Calu3 (cell line): ENCODE data around the gene CENPX. TPM values are rescaled to one million over a fixed set of nuclear protein-coding genes. Genes with fewer than 3 reads are reported as not detected.
A peak's percentile ranks its signal among the peaks of the same experiment; 100 is the strongest.

Experiments
- BruUV-seq: library from RNA; stranded (reverse); fragments of 400-500 nt; replicated peaks from 2 replicates; lab custom pipeline; 2021; lab: Mats Ljungman, UMichigan
- CTCF ChIA-PET: fragments of 300-600 bp; sonication (Branson Sonifier 250); formaldehyde crosslinking; loops from one replicate; lab custom pipeline; 2022; ENCODE audit warnings: antibody characterized with exemption; lab: Charles Lee
- DNase-seq: peaks from one replicate; pipeline ENCODE4 v3.0.0; 2022
- H3K27ac Mint-ChIP-seq: one replicate; pipeline ENCODE4 v1.8.0; 2022; ENCODE audit warnings: mixed read lengths; ENCODE audit not compliant: unreplicated experiment
- H3K27me3 Mint-ChIP-seq: one replicate; pipeline ENCODE4 v1.8.0; 2022; ENCODE audit warnings: mixed read lengths; ENCODE audit not compliant: unreplicated experiment
- H3K36me3 Mint-ChIP-seq: one replicate; pipeline ENCODE4 v1.8.0; 2022; ENCODE audit warnings: mild to moderate bottlenecking, moderate library complexity, mixed read lengths; ENCODE audit not compliant: insufficient read depth, unreplicated experiment
- H3K4me1 Mint-ChIP-seq: one replicate; pipeline ENCODE4 v1.8.0; 2022; ENCODE audit warnings: mild to moderate bottlenecking, low read depth, mixed read lengths; ENCODE audit not compliant: unreplicated experiment
- H3K4me3 Mint-ChIP-seq: one replicate; pipeline ENCODE4 v1.8.0; 2022; ENCODE audit warnings: mild to moderate bottlenecking, low read depth, moderate library complexity, mixed read lengths; ENCODE audit not compliant: unreplicated experiment
- H3K9me3 Mint-ChIP-seq: one replicate; pipeline ENCODE4 v1.8.0; 2022; ENCODE audit warnings: low read depth, mixed read lengths; ENCODE audit not compliant: unreplicated experiment
- intact Hi-C: fragments of 100-400 bp; cut with micrococcal nuclease; formaldehyde crosslinking; loops from one replicate; pipeline ENCODE4 v1.10.0; 2022; ENCODE audit not compliant: unreplicated experiment
- total RNA-seq: library from RNA; stranded (reverse); gene quantifications from 2 replicates; pipeline ENCODE4 v1.2.3, GENCODE V29; 2022
- TF ChIP-seq, protein P1 (sequence below): fragments of 200-600 bp; IDR thresholded peaks from one replicate; pipeline ENCODE4 v1.8.0; 2022; ENCODE audit warnings: antibody characterized with exemption; ENCODE audit not compliant: unreplicated experiment

CENPX gene
- total RNA-seq, 1 experiment from 2014 or later, result 86.9 TPM

DNA sequence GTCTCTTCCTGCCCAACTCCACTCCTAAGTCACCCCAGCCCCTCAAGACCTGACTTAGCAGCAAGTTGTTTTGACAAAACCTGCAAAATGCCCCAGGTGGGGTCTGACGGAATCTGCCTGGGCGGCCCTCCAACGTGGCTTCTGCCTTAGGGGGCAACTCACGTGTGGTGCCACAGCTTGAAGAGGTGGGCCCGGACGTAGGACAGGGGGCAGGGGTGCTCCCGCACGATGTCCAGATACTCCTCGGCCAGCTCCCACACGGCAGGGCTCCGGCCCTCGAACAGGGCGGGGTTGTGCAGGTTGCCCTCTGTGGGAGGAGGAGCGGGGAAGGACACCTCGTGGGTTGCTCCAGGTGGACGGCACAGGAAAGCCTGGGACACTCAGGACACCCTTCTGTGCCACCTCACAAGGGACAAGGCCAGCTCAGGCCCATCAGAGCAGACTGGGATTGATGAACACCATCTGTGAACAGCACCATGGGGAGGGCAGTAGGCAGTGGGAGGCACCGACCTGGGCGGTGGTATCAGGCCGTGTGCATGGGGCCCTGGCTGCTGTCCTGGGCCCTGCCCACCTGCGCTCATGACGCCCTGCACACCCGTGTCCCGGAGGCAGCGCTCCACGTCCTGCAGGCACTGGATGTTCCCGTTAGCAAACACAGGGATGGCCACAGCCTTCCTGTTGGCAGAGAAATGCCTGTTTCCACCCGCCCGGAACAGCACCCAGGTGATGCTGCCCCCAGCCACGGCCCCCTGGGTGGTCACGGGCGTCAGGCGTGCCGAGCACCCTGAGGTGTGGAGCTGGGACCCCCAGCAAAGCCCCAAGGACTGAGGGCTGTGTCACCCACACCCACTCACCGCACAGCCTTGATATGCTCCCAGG lies 38.6 kb upstream of the CENPX start:
- H3K4me1 Mint-ChIP-seq, result no peaks in the 10 kb centered on the region
- CTCF ChIA-PET, result no interaction called here

DNA sequence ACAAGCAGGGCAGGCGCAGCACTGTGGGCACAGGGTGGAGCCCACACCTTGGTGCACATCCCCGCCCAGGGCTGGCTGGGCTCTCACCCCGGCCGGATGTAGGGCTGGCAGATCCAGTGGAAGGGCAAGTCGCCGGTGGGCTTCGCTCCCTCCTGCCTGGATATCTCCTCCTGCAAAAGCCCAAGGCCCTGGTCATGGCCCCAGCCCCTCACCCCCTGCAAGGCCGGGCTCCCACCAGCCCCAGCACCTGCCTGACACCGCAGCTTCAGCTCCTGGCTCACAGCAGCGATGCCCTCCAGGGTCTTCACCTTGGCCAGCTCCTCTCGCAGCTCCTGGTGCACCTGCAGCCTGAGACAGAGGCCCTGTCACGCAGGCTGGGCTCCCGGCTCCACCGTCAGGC lies 37.9 kb upstream of the CENPX start:
- no peak for DNase-seq
- BruUV-seq, result no TSS peak
- CTCF ChIA-PET, result no interaction called here
- H3K4me1 Mint-ChIP-seq, result no peaks in the 10 kb centered on the region
- H3K36me3 Mint-ChIP-seq, result peaks cover 64% of the 10 kb centered on the region
- no peak overlapping the region for H3K4me3 Mint-ChIP-seq
- intact Hi-C loops, result no loop called here
- TF ChIP-seq, protein P1, sequence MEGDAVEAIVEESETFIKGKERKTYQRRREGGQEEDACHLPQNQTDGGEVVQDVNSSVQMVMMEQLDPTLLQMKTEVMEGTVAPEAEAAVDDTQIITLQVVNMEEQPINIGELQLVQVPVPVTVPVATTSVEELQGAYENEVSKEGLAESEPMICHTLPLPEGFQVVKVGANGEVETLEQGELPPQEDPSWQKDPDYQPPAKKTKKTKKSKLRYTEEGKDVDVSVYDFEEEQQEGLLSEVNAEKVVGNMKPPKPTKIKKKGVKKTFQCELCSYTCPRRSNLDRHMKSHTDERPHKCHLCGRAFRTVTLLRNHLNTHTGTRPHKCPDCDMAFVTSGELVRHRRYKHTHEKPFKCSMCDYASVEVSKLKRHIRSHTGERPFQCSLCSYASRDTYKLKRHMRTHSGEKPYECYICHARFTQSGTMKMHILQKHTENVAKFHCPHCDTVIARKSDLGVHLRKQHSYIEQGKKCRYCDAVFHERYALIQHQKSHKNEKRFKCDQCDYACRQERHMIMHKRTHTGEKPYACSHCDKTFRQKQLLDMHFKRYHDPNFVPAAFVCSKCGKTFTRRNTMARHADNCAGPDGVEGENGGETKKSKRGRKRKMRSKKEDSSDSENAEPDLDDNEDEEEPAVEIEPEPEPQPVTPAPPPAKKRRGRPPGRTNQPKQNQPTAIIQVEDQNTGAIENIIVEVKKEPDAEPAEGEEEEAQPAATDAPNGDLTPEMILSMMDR, result no peak
- H3K27me3 Mint-ChIP-seq, result no peaks in the 10 kb centered on the region
- no peaks in the 10 kb centered on the region for H3K9me3 Mint-ChIP-seq
- no peak overlapping the region for H3K27ac Mint-ChIP-seq

More for the DNA sequence above, 38.6 kb upstream of the CENPX start:
- BruUV-seq, result no TSS peak
- Mint-ChIP-seq H3K27me3 (no peaks in the 10 kb centered on the region), H3K27ac (no peak overlapping the region), H3K9me3 (no peaks in the 10 kb centered on the region), H3K36me3 (peaks cover 64% of the 10 kb centered on the region), H3K4me3 (no peak overlapping the region)
- DNase-seq, result no peak
- TF ChIP-seq, protein P1, result no peak
- intact Hi-C loops, result no loop called here

DNA sequence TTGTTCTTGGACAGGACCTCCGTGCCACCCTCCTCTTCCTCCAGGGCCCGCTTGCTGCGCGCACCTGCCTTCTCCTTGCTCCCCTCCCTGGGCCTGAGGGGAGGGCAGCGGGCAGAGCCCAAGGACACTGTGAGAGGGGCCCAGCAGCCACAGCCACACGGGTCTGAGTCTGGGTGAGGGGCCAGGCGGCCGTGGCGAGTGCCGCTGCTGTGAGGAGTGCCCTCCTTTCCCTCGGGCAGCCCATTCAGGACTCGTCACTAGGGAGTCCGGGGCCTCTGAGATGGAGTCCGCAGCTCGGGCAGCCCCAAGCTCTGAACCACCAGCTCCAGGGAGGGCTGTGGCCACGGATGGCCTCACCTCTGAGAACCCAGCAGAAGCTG lies 37.3 kb upstream of the CENPX start:
- CTCF ChIA-PET, result no interaction called here

DNA sequence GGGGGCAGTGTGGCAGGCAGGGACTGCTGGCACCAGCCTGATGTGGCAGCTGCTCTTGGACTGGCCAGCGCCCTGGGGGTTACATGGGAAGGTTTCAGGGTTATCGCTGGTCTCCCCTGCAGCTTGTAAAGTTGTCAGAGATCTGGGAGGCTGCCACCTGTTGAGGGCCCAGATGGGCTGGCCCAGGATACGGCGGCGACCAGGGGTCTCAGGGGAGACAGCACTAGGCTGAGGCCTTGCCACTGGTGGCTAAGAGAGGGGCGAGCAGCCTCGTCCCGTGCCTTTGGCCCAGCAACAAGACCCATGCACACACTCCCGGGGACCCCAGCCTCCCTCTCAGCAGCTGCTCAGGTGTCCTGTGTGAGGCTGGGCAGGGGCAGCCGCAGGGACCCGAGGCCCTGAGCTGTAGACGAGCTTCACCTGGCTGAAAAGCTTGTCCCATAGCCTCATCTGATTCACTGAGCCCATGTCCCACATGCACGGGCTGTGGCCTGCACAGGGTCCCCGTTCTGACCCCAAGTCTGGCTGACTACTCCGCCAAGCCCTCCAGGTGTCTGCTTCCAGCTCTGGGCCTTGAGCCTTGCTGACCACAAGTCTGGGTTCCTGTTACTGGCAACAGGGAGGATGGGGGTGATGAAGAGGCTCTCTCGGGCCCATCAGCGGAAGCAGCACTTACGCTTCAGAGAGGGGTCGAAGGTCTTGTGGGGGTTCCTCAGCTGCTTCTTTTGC lies 36.8 kb upstream of the CENPX start:
- CTCF ChIA-PET, result interaction anchor here (0.6 kb wide), 1 partner anchor 15 kb away, joined by 3 read pairs; no protein-coding TSS in a partner anchor
- no peaks in the 10 kb centered on the region for H3K9me3 Mint-ChIP-seq
- no peaks in the 10 kb centered on the region for H3K27me3 Mint-ChIP-seq
- no TSS peak for BruUV-seq
- no peak overlapping the region for H3K4me3 Mint-ChIP-seq
- DNase-seq, result no peak
- TF ChIP-seq, protein P1, result no peak
- H3K4me1 Mint-ChIP-seq, result no peaks in the 10 kb centered on the region
- no peak overlapping the region for H3K27ac Mint-ChIP-seq
- H3K36me3 Mint-ChIP-seq, result peaks cover 68% of the 10 kb centered on the region
- intact Hi-C loops, result no loop called here

More for the DNA sequence above, 37.3 kb upstream of the CENPX start:
- Mint-ChIP-seq H3K9me3 (no peaks in the 10 kb centered on the region), H3K4me1 (no peaks in the 10 kb centered on the region), H3K4me3 (no peak overlapping the region), H3K36me3 (peaks cover 68% of the 10 kb centered on the region), H3K27ac (peak overlapping the region; percentile 78), H3K27me3 (no peaks in the 10 kb centered on the region)
- intact Hi-C loops, result no loop called here
- TF ChIP-seq, protein P1, result no peak
- DNase-seq, result no peak
- no TSS peak for BruUV-seq
